Measurements from ENCODE around the gene ROR2.

ROR2 gene

GRCh38 chr9:91900055-91900796 lies 49.8 kb downstream of the ROR2 start:
- DNase-seq, result no peak

GRCh38 chr9:91899594-91899993 lies 50.4 kb downstream of the ROR2 start:
- no peak for DNase-seq

- no peak for DNase-seq
Measured at GRCh38 chr9:91899219-91899563, 50.8 kb downstream of the ROR2 start.

GRCh38 chr9:91898451-91899218 lies 51.4 kb downstream of the ROR2 start:
- DNase-seq, result peak; percentile 43 to 68

- no peak for DNase-seq
Measured at GRCh38 chr9:91897201-91897600, 52.8 kb downstream of the ROR2 start.

- no peak for DNase-seq
Measured at GRCh38 chr9:91896513-91897121, 53.4 kb downstream of the ROR2 start.

GRCh38 chr9:91896097-91896496 lies 53.9 kb downstream of the ROR2 start:
- DNase-seq, result no peak

GRCh38 chr9:91894536-91894935 lies 55.5 kb downstream of the ROR2 start:
- DNase-seq, result no peak

GRCh38 chr9:91894023-91894422 lies 56.0 kb downstream of the ROR2 start:
- no peak for DNase-seq

- no peak for DNase-seq
Measured at GRCh38 chr9:91891915-91892314, 58.1 kb downstream of the ROR2 start.

GRCh38 chr9:91890662-91891061 lies 59.4 kb downstream of the ROR2 start:
- no peak for DNase-seq

- DNase-seq, result no peak
Measured at GRCh38 chr9:91889161-91889911, 60.7 kb downstream of the ROR2 start.

- DNase-seq, result no peak
Measured at GRCh38 chr9:91886414-91887076, 63.5 kb downstream of the ROR2 start.

GRCh38 chr9:91885746-91886413 lies 64.1 kb downstream of the ROR2 start:
- DNase-seq, result no peak

- no peak for DNase-seq
Measured at GRCh38 chr9:91884696-91885687, 65.0 kb downstream of the ROR2 start.

- no peak for DNase-seq
Measured at GRCh38 chr9:91884153-91884552, 65.9 kb downstream of the ROR2 start.

- no peak for DNase-seq
Measured at GRCh38 chr9:91883503-91883902, 66.5 kb downstream of the ROR2 start.

GRCh38 chr9:91882627-91883026 lies 67.4 kb downstream of the ROR2 start:
- DNase-seq, result no peak

GRCh38 chr9:91880378-91880972 lies 69.6 kb downstream of the ROR2 start:
- no peak for DNase-seq

GRCh38 chr9:91879231-91879630 lies 70.8 kb downstream of the ROR2 start:
- no peak for DNase-seq
